ENCODE data around the gene AFG3L2.

- no peak for TF ChIP-seq CTCF (IDR thresholded peaks at IDR 0.05)
- TF ChIP-seq POLR2A (IDR thresholded peaks at IDR 0.05): no peak
Measured at GRCh38 chr18:12411456-12411855, 34.4 kb upstream of the AFG3L2 start.
